T-cell (primary cell): ENCODE measurements around the gene ZNF212. TPM values are rescaled to one million over a fixed set of nuclear protein-coding genes. Genes with fewer than 3 reads are reported as not detected.
"Not testable (repeated sequence)": the region's sequence is repeated elsewhere in the genome, so short reads cannot be mapped to it uniquely, and the experiment has no call there.

Experiments used
- ATAC-seq, 4 experiments: fragments of 200-7000 bp in 3 of 4; fragments of 150-1000 bp in 1 of 4; cut with Tn5 transposase; replicated peaks in 1 of 4; 1 replicate in 3 of 4; 2 replicates in 1 of 4; pipeline ENCODE4 v1.10.0; 2021; ENCODE audit warnings: moderate library complexity in 3 of 4, mild to moderate bottlenecking in 2 of 4, moderate number of reproducible peaks in 1 of 4
- CTCF ChIA-PET, 2 donors: fragments of 300-600 bp; sonication (Branson Sonifier 250); formaldehyde crosslinking; loops; one replicate each; lab custom pipeline; 2022; ENCODE audit warnings: antibody characterized with exemption in 2 of 2; lab: Charles Lee
- POLR2A ChIA-PET, 2 donors: fragments of 300-600 bp; sonication (Branson Sonifier 250); formaldehyde crosslinking; loops; one replicate each; lab custom pipeline; 2022; ENCODE audit warnings: antibody characterized with exemption in 2 of 2; lab: Charles Lee
- DNase-seq, 35 experiments: peaks; one replicate each; pipeline versions ENCODE4 v3.0.0 to v3.0.0-alpha.2; 2013 to 2023
- H3K27ac ChIP-seq: one replicate; pipeline ENCODE4 v1.5.1; 2013; ENCODE audit warnings: low read length
- H3K27me3 ChIP-seq, 2 experiments: replicated peaks in 1 of 2; 1 replicate in 1 of 2; 2 replicates in 1 of 2; pipeline versions ENCODE4 v1.6.1 to v1.7.0; 2013; ENCODE audit warnings: low read length in 1 of 2, mixed read lengths in 1 of 2; ENCODE audit not compliant: control insufficient read depth in 2 of 2, insufficient read depth in 2 of 2; ENCODE audit errors: extremely low read depth in 1 of 2
- H3K36me3 ChIP-seq, 2 donors: 1 replicate in 1 of 2; 2 replicates in 1 of 2; pipeline versions ENCODE4 v1.6.1 to v1.7.0; 2013; ENCODE audit warnings: low read length in 1 of 2; ENCODE audit not compliant: control insufficient read depth in 2 of 2, insufficient read depth in 1 of 2; ENCODE audit errors: extremely low read depth in 1 of 2
- H3K4me1 ChIP-seq, 2 experiments: 1 replicate in 1 of 2; 2 replicates in 1 of 2; pipeline versions ENCODE4 v1.6.1 to v1.7.0; 2013; ENCODE audit warnings: low read length in 2 of 2, mixed read lengths in 1 of 2; ENCODE audit not compliant: insufficient read depth in 2 of 2, control insufficient read depth in 1 of 2; ENCODE audit errors: extremely low read depth in 1 of 2
- H3K4me3 ChIP-seq, 2 donors: 1 replicate in 1 of 2; 2 replicates in 1 of 2; pipeline versions ENCODE4 v1.5.1 to v1.7.0; 2013; ENCODE audit warnings: mild to moderate bottlenecking in 2 of 2, low read length in 1 of 2, moderate library complexity in 1 of 2; ENCODE audit not compliant: control insufficient read depth in 1 of 2; ENCODE audit errors: extremely low read depth in 1 of 2
- H3K9me3 ChIP-seq: 2 replicates; pipeline ENCODE4 v1.7.0; 2013
- H3K27ac Mint-ChIP-seq, 2 donors: one replicate each; pipeline ENCODE4 v1.8.0; 2020 to 2021; ENCODE audit warnings: mild to moderate bottlenecking in 2 of 2, mixed read lengths in 2 of 2
- H3K27me3 Mint-ChIP-seq, 2 donors: one replicate each; pipeline ENCODE4 v1.8.0; 2021 to 2022; ENCODE audit warnings: mixed read lengths in 2 of 2
- H3K36me3 Mint-ChIP-seq: one replicate; pipeline ENCODE4 v1.8.0; 2021; ENCODE audit warnings: mixed read lengths
- H3K4me1 Mint-ChIP-seq, 3 donors: one replicate each; pipeline ENCODE4 v1.8.0; 2020 to 2022; ENCODE audit warnings: mixed read lengths in 3 of 3, mild to moderate bottlenecking in 1 of 3
- H3K4me3 Mint-ChIP-seq, 3 donors: one replicate each; pipeline ENCODE4 v1.8.0; 2020 to 2022; ENCODE audit warnings: mild to moderate bottlenecking in 3 of 3, mixed read lengths in 3 of 3, moderate library complexity in 3 of 3
- H3K9me3 Mint-ChIP-seq, 3 donors: one replicate each; pipeline ENCODE4 v1.8.0; 2020 to 2022; ENCODE audit warnings: mixed read lengths in 3 of 3
- WGBS: methylation state at CpG from one replicate; pipeline ENCODE4 v1.1.5; 2013; ENCODE audit warnings: missing lambda C conversion rate; ENCODE audit not compliant: insufficient coverage; 5-methylcytosine and 5-hydroxymethylcytosine counted together
- total RNA-seq, 35 experiments: library from RNA in 6 of 35; stranded (reverse) in 6 of 35; fragments of 120-200 nt in 1 of 35; gene quantifications; one replicate each; pipeline versions ENCODE4 v1.2.1 to v1.2.4 and lab custom pipeline; 2013 to 2026

Gene ZNF212
- total RNA-seq, 5 donors from 2014 or later (not counting 1 experiment from before 2014, with no cell fraction given): 14.1 to 21.7 (median 19.6) TPM

DNA sequence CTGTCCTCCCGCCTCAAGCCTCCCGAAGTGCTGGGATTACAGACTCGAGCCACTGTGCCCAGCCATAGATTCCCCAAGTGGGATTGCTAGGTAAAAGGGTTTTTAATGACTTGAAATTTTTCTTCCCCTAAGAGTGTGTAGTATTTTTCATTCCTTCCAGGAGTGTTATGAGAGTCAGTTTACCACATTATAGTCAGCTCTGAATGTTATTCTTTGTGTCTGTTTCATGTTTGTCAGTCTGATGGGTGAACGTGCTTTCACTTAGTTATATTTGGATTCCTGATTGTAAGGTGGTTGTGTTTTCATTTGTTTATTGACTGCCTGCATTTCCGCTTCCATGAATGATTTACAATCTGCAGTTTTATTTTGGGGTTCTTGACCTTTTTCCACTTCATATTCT, 6.3 kb downstream of the ZNF212 start:
- Mint-ChIP-seq H3K27me3 (no peaks in the 10 kb centered on the region), H3K4me1 (peaks cover 40 to 49% (median 45%) of the 10 kb centered on the region in 3 donors), H3K4me3 (no peak overlapping the region), H3K9me3 (peaks cover 0 to 5% (median 3%) of the 10 kb centered on the region in 3 donors), H3K36me3 (peaks cover 12% of the 10 kb centered on the region), H3K27ac (peak overlapping the region in 1 of 2 donors; percentile 29)
- H3K27me3 ChIP-seq: no peaks in the 10 kb centered on the region
- no peak for DNase-seq
- H3K9me3 ChIP-seq: no peaks in the 10 kb centered on the region
- H3K4me3 ChIP-seq: no peak overlapping the region
- POLR2A ChIA-PET: no interaction called here
- peaks cover 0 to 9% of the 10 kb centered on the region in 2 donors for H3K36me3 ChIP-seq
- H3K4me1 ChIP-seq: peaks cover 3% of the 10 kb centered on the region in 2 experiments
- CTCF ChIA-PET: no interaction called here
- no CpG with 5 or more reads among the region's 5 CpGs for WGBS
- H3K27ac ChIP-seq: no peak overlapping the region
- no peak for ATAC-seq

GRCh38 chr7:149248777-149249176, 9.3 kb downstream of the ZNF212 start:
- Histone ChIP-seq H3K9me3 (no peaks in the 10 kb centered on the region), H3K4me1 (no peaks in the 10 kb centered on the region), H3K27ac (no peak overlapping the region), H3K27me3 (no peaks in the 10 kb centered on the region), H3K4me3 (no peak overlapping the region), H3K36me3 (peaks cover 7 to 35% of the 10 kb centered on the region in 2 donors)
- POLR2A ChIA-PET: interaction anchor here in 1 of 2 donors (0.5 kb wide), 1 partner anchor 8 kb away, joined by 8 read pairs; no protein-coding TSS in a partner anchor
- Mint-ChIP-seq H3K27me3 (no peaks in the 10 kb centered on the region), H3K4me3 (no peak overlapping the region), H3K27ac (peak overlapping the region in 1 of 2 donors; percentile 68), H3K4me1 (peaks cover 23 to 31% (median 28%) of the 10 kb centered on the region in 3 donors), H3K9me3 (no peaks in the 10 kb centered on the region), H3K36me3 (peaks cover 22% of the 10 kb centered on the region)
- 25% methylated on average over 2 of the region's 3 CpGs for WGBS
- DNase-seq (no peak), ATAC-seq (no peak)
- CTCF ChIA-PET: interaction anchor here in 1 of 2 donors (0.8 kb wide), 1 partner anchor 74 kb away, joined by 3 read pairs; no protein-coding TSS in a partner anchor

DNA sequence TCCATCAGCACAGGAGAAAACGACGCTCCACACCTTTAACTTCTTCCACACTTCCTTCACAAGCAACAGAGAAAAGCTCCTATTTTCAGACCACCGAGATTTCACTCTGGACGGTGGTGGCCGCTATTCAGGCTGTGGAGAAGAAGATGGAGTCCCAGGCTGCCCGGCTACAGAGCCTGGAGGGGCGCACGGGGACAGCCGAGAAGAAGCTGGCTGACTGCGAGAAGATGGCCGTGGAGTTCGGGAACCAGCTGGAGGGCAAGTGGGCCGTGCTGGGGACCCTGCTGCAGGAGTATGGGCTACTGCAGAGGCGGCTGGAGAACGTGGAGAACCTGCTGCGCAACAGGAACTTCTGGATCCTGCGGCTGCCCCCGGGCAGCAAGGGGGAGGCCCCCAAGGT, 10.7 kb downstream of the ZNF212 start:
- not testable (repeated sequence) for H3K4me3 ChIP-seq, H3K27me3 Mint-ChIP-seq, H3K4me1 ChIP-seq, H3K27me3 ChIP-seq, H3K27ac ChIP-seq, H3K4me3 Mint-ChIP-seq, ATAC-seq, H3K9me3 Mint-ChIP-seq, DNase-seq, H3K27ac Mint-ChIP-seq, H3K9me3 ChIP-seq
- WGBS: 96% methylated on average over 13 of the region's 18 CpGs
- ChIA-PET POLR2A (interaction anchor here in 1 of 2 donors (1.1 kb wide), 1 partner anchor 35 kb away, joined by 4 read pairs; no protein-coding TSS in a partner anchor), CTCF (interaction anchor here in 1 of 2 donors (1.5 kb wide), 1 partner anchor 10 kb away, joined by 3 read pairs; no protein-coding TSS in a partner anchor)
- peaks cover 23% of the 10 kb centered on the region for H3K36me3 Mint-ChIP-seq
- peaks cover 13 to 49% of the 10 kb centered on the region in 2 donors for H3K36me3 ChIP-seq
- peaks cover 17 to 25% (median 22%) of the 10 kb centered on the region in 3 donors for H3K4me1 Mint-ChIP-seq

DNA sequence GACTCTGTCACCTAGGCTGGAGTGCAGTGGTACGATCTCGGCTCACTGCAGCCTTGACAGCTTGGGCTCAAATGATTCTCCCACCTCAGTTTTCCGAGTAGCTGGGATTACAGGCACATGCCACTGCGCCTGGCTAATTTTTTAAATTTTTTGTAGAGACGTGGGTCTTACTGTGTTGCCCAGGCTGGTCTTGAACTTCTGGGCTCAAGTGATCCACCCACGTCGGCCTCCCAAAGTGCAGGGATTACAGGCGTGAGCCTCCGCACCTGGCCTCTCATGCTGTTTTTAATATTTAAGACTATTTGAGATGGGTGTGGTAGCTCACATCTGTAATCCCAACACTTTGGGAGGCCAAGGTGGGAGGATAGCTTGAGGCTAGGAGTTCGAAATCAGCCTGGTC, 12.1 kb downstream of the ZNF212 start:
- H3K36me3 ChIP-seq: peaks cover 13 to 52% of the 10 kb centered on the region in 2 donors
- H3K27me3 Mint-ChIP-seq, H3K4me3 ChIP-seq, H3K9me3 Mint-ChIP-seq, H3K4me3 Mint-ChIP-seq, POLR2A ChIA-PET, DNase-seq, H3K27ac ChIP-seq, H3K4me1 ChIP-seq, H3K27me3 ChIP-seq, H3K9me3 ChIP-seq, ATAC-seq, H3K27ac Mint-ChIP-seq: not testable (repeated sequence)
- CTCF ChIA-PET: interaction anchor here in 1 of 2 donors (0.7 kb wide), 2 partner anchors 11 to 401 kb away, joined by 3 to 5 read pairs; partner anchors contain the start of gene ZNF783
- WGBS: 100% methylated on average over 3 of the region's 10 CpGs
- Mint-ChIP-seq H3K36me3 (peaks cover 29% of the 10 kb centered on the region), H3K4me1 (peaks cover 6 to 16% (median 13%) of the 10 kb centered on the region in 3 donors)

DNA sequence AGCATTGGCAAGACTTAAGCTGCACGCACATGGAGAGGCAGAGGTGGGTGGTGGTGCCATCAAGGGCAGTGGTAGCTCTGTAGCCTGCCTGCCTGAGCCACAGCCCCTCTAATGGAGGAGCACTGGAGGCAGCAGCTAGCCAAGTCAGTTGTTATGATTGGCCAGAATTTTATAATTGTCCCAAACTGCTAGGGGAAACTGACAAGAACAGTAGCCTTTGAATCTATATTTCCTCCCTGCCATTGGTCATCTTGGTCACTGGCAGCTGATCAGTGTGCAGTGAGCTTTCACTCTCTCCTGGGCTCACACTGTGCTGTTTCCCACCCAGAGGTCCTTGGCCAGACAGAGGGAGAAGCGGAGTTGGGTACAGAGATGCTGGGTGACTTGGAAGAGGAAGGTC, 12.9 kb downstream of the ZNF212 start:
- ATAC-seq: no peak

GRCh38 chr7:149253665-149254064, 14.2 kb downstream of the ZNF212 start:
- ChIA-PET POLR2A (no interaction called here), CTCF (no interaction called here)
- ATAC-seq: no peak
- no peaks in the 10 kb centered on the region for H3K9me3 ChIP-seq
- H3K27ac ChIP-seq: no peak overlapping the region
- 97% methylated on average over 7 of the region's 7 CpGs for WGBS
- peaks cover 27% of the 10 kb centered on the region for H3K36me3 Mint-ChIP-seq
- H3K27me3 ChIP-seq: no peaks in the 10 kb centered on the region
- no peak overlapping the region for H3K4me3 ChIP-seq
- H3K9me3 Mint-ChIP-seq: no peaks in the 10 kb centered on the region
- no peaks in the 10 kb centered on the region for H3K4me1 ChIP-seq
- peaks cover 0 to 5% (median 3%) of the 10 kb centered on the region in 3 donors for H3K4me1 Mint-ChIP-seq
- H3K27ac Mint-ChIP-seq: no peak overlapping the region
- DNase-seq: no peak
- H3K27me3 Mint-ChIP-seq: no peaks in the 10 kb centered on the region
- H3K36me3 ChIP-seq: peaks cover 13 to 52% of the 10 kb centered on the region in 2 donors
- no peak overlapping the region for H3K4me3 Mint-ChIP-seq

More for the DNA sequence above, 12.9 kb downstream of the ZNF212 start:
- H3K27me3 Mint-ChIP-seq: no peaks in the 10 kb centered on the region
- Histone ChIP-seq H3K4me3 (no peak overlapping the region), H3K27me3 (no peaks in the 10 kb centered on the region), H3K36me3 (peaks cover 13 to 52% of the 10 kb centered on the region in 2 donors), H3K9me3 (no peaks in the 10 kb centered on the region), H3K27ac (no peak overlapping the region), H3K4me1 (no peaks in the 10 kb centered on the region)
- POLR2A ChIA-PET: interaction anchor here in 1 of 2 donors (0.7 kb wide), 1 partner anchor 1620 kb away, joined by 4 read pairs; no protein-coding TSS in a partner anchor
- WGBS: 100% methylated on average over 2 of the region's 2 CpGs
- H3K27ac Mint-ChIP-seq: no peak overlapping the region
- CTCF ChIA-PET: no interaction called here
- H3K4me1 Mint-ChIP-seq: peaks cover 6 to 16% (median 13%) of the 10 kb centered on the region in 3 donors
- H3K9me3 Mint-ChIP-seq: no peaks in the 10 kb centered on the region
- peaks cover 29% of the 10 kb centered on the region for H3K36me3 Mint-ChIP-seq
- H3K4me3 Mint-ChIP-seq: no peak overlapping the region
- no peak for DNase-seq
